Psoas muscle (tissue), 8 donors: ENCODE measurements around the gene ASB3. TPM values are rescaled to one million over a fixed set of nuclear protein-coding genes. Genes with fewer than 3 reads are reported as not detected.

ENCODE experiments used
- ATAC-seq, 4 donors: fragments of 200-7000 bp; cut with Tn5 transposase; one replicate each; pipeline ENCODE4 v1.9.1; 2020; ENCODE audit warnings: moderate library complexity in 3 of 4, mild to moderate bottlenecking in 2 of 4
- DNase-seq, 2 donors: peaks; one replicate each; pipeline ENCODE4 v3.0.0-alpha.2; 2020
- H3K27ac ChIP-seq: fragments of 200-600 bp; one replicate; pipeline ENCODE4 v1.8.0; 2022
- H3K27me3 ChIP-seq, 3 donors: fragments of 200-600 bp in 1 of 3; one replicate each; pipeline versions ENCODE4 v1.6.1 to v1.8.0; 2013 to 2022; ENCODE audit warnings: low read length in 2 of 3, mild to moderate bottlenecking in 2 of 3, moderate library complexity in 1 of 3; ENCODE audit not compliant: insufficient read depth in 3 of 3
- H3K36me3 ChIP-seq, 2 donors: fragments of 200-600 bp in 1 of 2; one replicate each; pipeline versions ENCODE4 v1.6.1 to v1.8.0; 2013 to 2022; ENCODE audit warnings: low read depth in 1 of 2, mild to moderate bottlenecking in 1 of 2, moderate library complexity in 1 of 2; ENCODE audit not compliant: insufficient read depth in 1 of 2
- H3K4me1 ChIP-seq: fragments of 200-600 bp; one replicate; pipeline ENCODE4 v1.8.0; 2022
- H3K4me3 ChIP-seq: fragments of 200-600 bp; one replicate; pipeline ENCODE4 v1.8.0; 2022; ENCODE audit warnings: mild to moderate bottlenecking
- H3K9me3 ChIP-seq: fragments of 200-600 bp; one replicate; pipeline ENCODE4 v1.8.0; 2022
- WGBS, 3 donors: extraction: QIAGEN DNeasy Blood & Tissue Kit; methylation state at CpG; one replicate each; pipeline versions ENCODE4 v1.1.6 to v1.1.7; 2013; 5-methylcytosine and 5-hydroxymethylcytosine counted together
- intact Hi-C, 2 donors: fragments of 100-400 bp; cut with DNase I; formaldehyde crosslinking; loops; one replicate each; pipeline versions ENCODE4 v1.11.0 to v1.14.2; 2022
- polyA plus RNA-seq, 3 donors: library from polyadenylated mRNA; stranded (reverse); fragments of 200-250 nt; gene quantifications; one replicate each; pipeline ENCODE4 v1.2.3, GENCODE V29; 2013
- total RNA-seq, 4 donors: library from RNA; stranded (reverse); fragmentation: NEBNext Ultra II Directional in 2 of 4; extraction: Animal tissue kit (Norgen Biotek cat#: 25700) in 2 of 4; gene quantifications; one replicate each; pipeline versions ENCODE4 v1.2.1 to v1.2.4, GENCODE V29; 2021 to 2023
- TF ChIP-seq, protein P1 (sequence below): fragments of 200-600 bp; IDR thresholded peaks from one replicate; pipeline ENCODE4 v1.8.0; 2022; ENCODE audit warnings: antibody characterized with exemption
- donor health status: healthy with polysubstance abuse.
- donor health status: DM: no; HTN: no; CAD: no; lungs with moderate emphysema.
- donor health status: Bipolar disorder and iron deficiency.
- donor health status: healthy.
- donor health status: DM: yes; HTN: yes; CAD: no.
- donor health status: DM: no; HTN: no; CAD: no.
- donor health status: DM: no; HTN: no; CAD: no.
- donor health status: DM: yes; HTN: yes; CAD: no.

Gene ASB3
- total and polyA plus RNA-seq, 7 donors: 2.9 to 6.8 (median 5.1) TPM

DNA sequence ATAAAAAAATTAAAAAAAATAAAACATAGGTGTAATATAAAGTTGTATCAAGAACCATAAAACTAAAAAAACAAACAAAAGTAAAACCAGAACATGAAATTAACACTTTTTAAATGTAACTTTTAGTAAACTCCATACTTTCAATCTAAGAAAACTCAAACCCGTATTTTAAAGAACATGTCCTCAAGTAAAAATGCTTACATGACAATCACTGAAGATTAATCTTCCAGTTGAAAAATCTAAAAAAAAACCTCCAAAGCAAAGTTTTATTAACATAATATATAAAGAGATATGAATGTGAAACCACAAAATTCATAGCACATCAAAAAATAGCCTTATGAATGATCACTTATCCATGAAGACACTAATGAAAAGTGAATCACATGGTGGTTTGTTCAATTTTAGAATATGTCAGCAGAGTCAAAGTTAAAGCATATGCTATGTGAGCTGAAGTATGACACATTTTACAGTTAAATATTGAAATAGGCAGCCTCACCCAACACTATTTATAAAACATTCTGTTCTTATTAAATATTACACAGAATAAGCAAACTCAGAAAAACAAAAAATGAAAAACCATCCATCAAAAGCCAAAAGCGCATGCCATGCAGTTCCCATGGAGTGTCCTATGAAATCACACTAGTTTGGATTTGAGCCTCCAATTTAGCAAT lies 42.2 kb downstream of the ASB3 start:
- DNase-seq (no peak), ATAC-seq (no peak)
- Histone ChIP-seq H3K27me3 (no peaks in the 10 kb centered on the region), H3K36me3 (peaks cover 2 to 27% of the 10 kb centered on the region in 2 donors), H3K4me1 (no peaks in the 10 kb centered on the region), H3K27ac (no peak overlapping the region), H3K9me3 (no peaks in the 10 kb centered on the region), H3K4me3 (no peak overlapping the region)
- TF ChIP-seq, protein P1, sequence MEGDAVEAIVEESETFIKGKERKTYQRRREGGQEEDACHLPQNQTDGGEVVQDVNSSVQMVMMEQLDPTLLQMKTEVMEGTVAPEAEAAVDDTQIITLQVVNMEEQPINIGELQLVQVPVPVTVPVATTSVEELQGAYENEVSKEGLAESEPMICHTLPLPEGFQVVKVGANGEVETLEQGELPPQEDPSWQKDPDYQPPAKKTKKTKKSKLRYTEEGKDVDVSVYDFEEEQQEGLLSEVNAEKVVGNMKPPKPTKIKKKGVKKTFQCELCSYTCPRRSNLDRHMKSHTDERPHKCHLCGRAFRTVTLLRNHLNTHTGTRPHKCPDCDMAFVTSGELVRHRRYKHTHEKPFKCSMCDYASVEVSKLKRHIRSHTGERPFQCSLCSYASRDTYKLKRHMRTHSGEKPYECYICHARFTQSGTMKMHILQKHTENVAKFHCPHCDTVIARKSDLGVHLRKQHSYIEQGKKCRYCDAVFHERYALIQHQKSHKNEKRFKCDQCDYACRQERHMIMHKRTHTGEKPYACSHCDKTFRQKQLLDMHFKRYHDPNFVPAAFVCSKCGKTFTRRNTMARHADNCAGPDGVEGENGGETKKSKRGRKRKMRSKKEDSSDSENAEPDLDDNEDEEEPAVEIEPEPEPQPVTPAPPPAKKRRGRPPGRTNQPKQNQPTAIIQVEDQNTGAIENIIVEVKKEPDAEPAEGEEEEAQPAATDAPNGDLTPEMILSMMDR: no peak
- 92 to 94% (median 93%) methylated on average over 2 of the region's 2 CpGs for WGBS, 3 donors
- intact Hi-C loops: no loop called here

DNA sequence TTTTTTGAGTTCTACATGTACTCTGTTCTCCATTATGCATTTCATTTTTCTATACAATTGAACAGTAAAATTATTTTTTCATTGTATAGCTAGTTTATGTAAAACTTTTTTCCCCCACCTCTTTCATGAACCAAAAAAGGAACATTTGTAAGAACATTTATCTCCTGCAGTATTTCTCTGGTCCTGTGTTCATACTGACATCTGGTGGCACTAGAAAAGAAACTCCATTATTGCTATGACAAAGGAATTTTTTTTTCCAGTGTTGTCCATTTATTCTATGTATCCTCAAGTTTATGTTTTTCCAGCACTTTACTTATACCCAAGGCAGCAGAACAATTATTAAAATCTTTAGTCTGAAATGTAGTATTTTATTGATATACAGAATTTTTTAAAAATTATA lies 46.6 kb downstream of the ASB3 start:
- intact Hi-C loops: no loop called here
- Histone ChIP-seq H3K27me3 (no peaks in the 10 kb centered on the region), H3K4me1 (no peaks in the 10 kb centered on the region), H3K4me3 (no peak overlapping the region), H3K27ac (no peak overlapping the region), H3K36me3 (peaks cover 0 to 11% of the 10 kb centered on the region in 2 donors), H3K9me3 (no peaks in the 10 kb centered on the region)
- TF ChIP-seq, protein P1: no peak
- ATAC-seq (no peak), DNase-seq (no peak)

GRCh38 chr2:53739032-53739431 lies 47.7 kb downstream of the ASB3 start:
- intact Hi-C loops: no loop called here
- H3K27ac ChIP-seq: no peak overlapping the region
- H3K9me3 ChIP-seq: no peaks in the 10 kb centered on the region
- peaks cover 0 to 9% of the 10 kb centered on the region in 2 donors for H3K36me3 ChIP-seq
- WGBS, 3 donors: 82 to 88% (median 84%) methylated on average over 1 of the region's 1 CpG
- TF ChIP-seq, protein P1: no peak
- ATAC-seq: no peak
- no peak for DNase-seq
- no peaks in the 10 kb centered on the region for H3K4me1 ChIP-seq
- no peak overlapping the region for H3K4me3 ChIP-seq
- no peaks in the 10 kb centered on the region for H3K27me3 ChIP-seq

DNA sequence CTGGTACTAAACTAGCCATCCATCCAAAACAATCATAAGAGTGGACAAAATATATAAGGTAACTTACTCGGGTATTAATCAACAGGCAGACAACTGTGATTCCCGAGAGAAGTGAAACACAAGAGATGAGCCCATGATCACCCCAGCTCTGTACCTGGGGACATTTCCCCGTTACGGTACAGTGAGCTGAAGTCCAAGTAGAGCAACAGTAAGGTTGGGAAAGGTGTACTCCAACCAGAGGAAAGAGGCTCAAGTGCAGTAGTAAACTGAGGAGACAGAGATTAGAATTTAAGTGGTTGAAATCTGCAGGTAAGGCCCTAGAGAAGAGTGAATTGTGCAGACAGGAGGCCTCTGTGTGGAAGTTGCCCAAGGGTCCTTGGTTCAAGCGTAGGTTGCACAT lies 49.7 kb downstream of the ASB3 start:
- Histone ChIP-seq H3K27me3 (no peaks in the 10 kb centered on the region), H3K27ac (no peak overlapping the region), H3K4me1 (no peaks in the 10 kb centered on the region), H3K36me3 (peaks cover 0 to 3% of the 10 kb centered on the region in 2 donors), H3K4me3 (no peak overlapping the region), H3K9me3 (no peaks in the 10 kb centered on the region)
- intact Hi-C loops: no loop called here
- ATAC-seq (no peak), DNase-seq (no peak)
- TF ChIP-seq, protein P1: no peak
- WGBS, 3 donors: 94 to 96% (median 95%) methylated on average over 5 of the region's 5 CpGs
